Stimulated activated effector memory CD8-positive, alpha-beta T cell treated with anti-CD3 and anti-CD28 coated beads, Interleukin-12 subunit alpha, Interleukin-12 subunit beta, amount 100 ng/mL, for 72 hours (primary cell): ENCODE measurements around the gene CIB4.

ENCODE experiments used
- ATAC-seq: fragments of 150-1000 bp; cut with Tn5 transposase; 2 replicates; pipeline ENCODE4 v1.10.0; 2021
- DNase-seq, 2 donors: peaks; one replicate each; pipeline ENCODE4 v3.0.0; 2021 to 2022; ENCODE audit warnings: low spot score in 2 of 2
- H3K27ac Mint-ChIP-seq: one replicate; pipeline ENCODE4 v1.8.0; 2022; ENCODE audit warnings: mild to moderate bottlenecking, mixed read lengths
- H3K36me3 Mint-ChIP-seq: one replicate; pipeline ENCODE4 v1.8.0; 2022; ENCODE audit warnings: mild to moderate bottlenecking, mixed read lengths
- H3K4me1 Mint-ChIP-seq: one replicate; pipeline ENCODE4 v1.8.0; 2022; ENCODE audit warnings: mixed read lengths
- H3K4me3 Mint-ChIP-seq: one replicate; pipeline ENCODE4 v1.8.0; 2022; ENCODE audit warnings: mild to moderate bottlenecking, mixed read lengths
- H3K9me3 Mint-ChIP-seq: one replicate; pipeline ENCODE4 v1.8.0; 2022; ENCODE audit warnings: mixed read lengths

The CIB4 gene

GRCh38 chr2:26614216-26615138, 26.7 kb downstream of the CIB4 start:
- no peak for ATAC-seq
- no peak for DNase-seq
- Mint-ChIP-seq H3K9me3 (no peaks in the 10 kb centered on the region), H3K4me3 (no peak overlapping the region), H3K27ac (peak overlapping the region; percentile 43), H3K4me1 (peaks cover 11% of the 10 kb centered on the region), H3K36me3 (peaks cover 5% of the 10 kb centered on the region)

- Mint-ChIP-seq H3K4me3 (no peak overlapping the region), H3K36me3 (peaks cover 5% of the 10 kb centered on the region), H3K9me3 (no peaks in the 10 kb centered on the region), H3K4me1 (peaks cover 12% of the 10 kb centered on the region), H3K27ac (no peak overlapping the region)
- ATAC-seq (no peak), DNase-seq (no peak)
Measured at GRCh38 chr2:26613241-26614215, 27.6 kb downstream of the CIB4 start.

GRCh38 chr2:26612522-26613240, 28.5 kb downstream of the CIB4 start:
- H3K9me3 Mint-ChIP-seq, result no peaks in the 10 kb centered on the region
- no peak overlapping the region for H3K4me3 Mint-ChIP-seq
- H3K4me1 Mint-ChIP-seq, result peaks cover 13% of the 10 kb centered on the region
- no peak overlapping the region for H3K27ac Mint-ChIP-seq
- H3K36me3 Mint-ChIP-seq, result peaks cover 5% of the 10 kb centered on the region
- DNase-seq, result no peak
- ATAC-seq, result no peak

DNA sequence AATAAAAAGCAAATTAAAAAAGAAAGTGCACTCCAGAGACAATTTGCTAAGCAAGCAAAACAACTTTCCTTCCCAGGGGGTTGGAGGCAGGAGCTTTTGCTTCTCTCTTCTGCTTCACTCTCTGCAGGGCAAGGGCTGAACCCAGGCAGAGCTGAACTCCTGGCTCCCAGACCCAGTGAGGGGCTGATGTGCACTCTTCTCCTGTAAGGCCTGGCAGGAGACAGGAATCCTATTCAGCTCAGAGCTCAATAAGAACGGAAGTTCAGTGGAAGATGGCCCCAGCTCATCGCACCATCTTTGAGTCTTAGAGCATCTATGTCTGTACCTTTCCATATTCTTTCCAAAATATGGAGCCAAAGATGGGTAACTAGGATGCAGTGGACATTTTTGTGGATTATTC, 29.1 kb downstream of the CIB4 start:
- Mint-ChIP-seq H3K4me3 (no peak overlapping the region), H3K9me3 (no peaks in the 10 kb centered on the region), H3K36me3 (peaks cover 5% of the 10 kb centered on the region), H3K4me1 (peaks cover 13% of the 10 kb centered on the region), H3K27ac (no peak overlapping the region)
- ATAC-seq (no peak), DNase-seq (no peak)

GRCh38 chr2:26610504-26611335, 30.4 kb downstream of the CIB4 start:
- Mint-ChIP-seq H3K4me1 (peaks cover 13% of the 10 kb centered on the region), H3K27ac (no peak overlapping the region), H3K36me3 (peaks cover 5% of the 10 kb centered on the region), H3K4me3 (no peak overlapping the region), H3K9me3 (no peaks in the 10 kb centered on the region)
- no peak for ATAC-seq
- no peak for DNase-seq

- H3K4me1 Mint-ChIP-seq, result peaks cover 13% of the 10 kb centered on the region
- H3K9me3 Mint-ChIP-seq, result no peaks in the 10 kb centered on the region
- no peak overlapping the region for H3K27ac Mint-ChIP-seq
- ATAC-seq, result peak; percentile 20
- H3K4me3 Mint-ChIP-seq, result no peak overlapping the region
- H3K36me3 Mint-ChIP-seq, result peaks cover 5% of the 10 kb centered on the region
- no peak for DNase-seq
Measured at GRCh38 chr2:26609839-26610277, 31.3 kb downstream of the CIB4 start.

- Mint-ChIP-seq H3K27ac (no peak overlapping the region), H3K4me1 (peaks cover 13% of the 10 kb centered on the region), H3K36me3 (peaks cover 5% of the 10 kb centered on the region), H3K4me3 (no peak overlapping the region), H3K9me3 (no peaks in the 10 kb centered on the region)
- DNase-seq (no peak), ATAC-seq (no peak)
Measured at GRCh38 chr2:26609205-26609631, 31.9 kb downstream of the CIB4 start.

- ATAC-seq (peak; percentile 33), DNase-seq (no peak)
- peaks cover 13% of the 10 kb centered on the region for H3K4me1 Mint-ChIP-seq
- no peak overlapping the region for H3K27ac Mint-ChIP-seq
- H3K36me3 Mint-ChIP-seq, result peaks cover 5% of the 10 kb centered on the region
- H3K9me3 Mint-ChIP-seq, result no peaks in the 10 kb centered on the region
- H3K4me3 Mint-ChIP-seq, result no peak overlapping the region
Measured at GRCh38 chr2:26608557-26608956, 32.6 kb downstream of the CIB4 start.

DNA sequence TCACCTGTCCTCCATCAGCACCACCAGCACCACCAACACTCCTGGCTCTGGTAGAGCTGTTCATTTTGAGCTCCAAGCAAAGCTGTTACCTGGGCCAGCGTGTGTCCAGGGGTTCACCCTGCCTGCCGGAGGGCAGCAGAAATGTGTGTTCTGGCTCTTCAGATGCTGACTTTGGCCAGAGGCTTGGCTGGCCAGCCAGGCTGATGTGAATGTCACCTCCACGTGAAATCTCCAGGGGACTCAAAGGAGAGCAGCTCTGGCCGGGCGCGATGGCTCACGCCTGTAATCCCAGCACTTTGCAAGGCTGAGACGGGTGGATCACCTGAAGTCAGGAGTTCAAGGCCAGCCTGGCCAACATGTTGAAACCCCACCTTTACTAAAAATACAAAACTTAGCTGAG, 33.5 kb downstream of the CIB4 start:
- no peak for DNase-seq
- ATAC-seq, result no peak
- Mint-ChIP-seq H3K4me1 (peaks cover 13% of the 10 kb centered on the region), H3K4me3 (no peak overlapping the region), H3K9me3 (no peaks in the 10 kb centered on the region), H3K27ac (no peak overlapping the region), H3K36me3 (peaks cover 5% of the 10 kb centered on the region)

DNA sequence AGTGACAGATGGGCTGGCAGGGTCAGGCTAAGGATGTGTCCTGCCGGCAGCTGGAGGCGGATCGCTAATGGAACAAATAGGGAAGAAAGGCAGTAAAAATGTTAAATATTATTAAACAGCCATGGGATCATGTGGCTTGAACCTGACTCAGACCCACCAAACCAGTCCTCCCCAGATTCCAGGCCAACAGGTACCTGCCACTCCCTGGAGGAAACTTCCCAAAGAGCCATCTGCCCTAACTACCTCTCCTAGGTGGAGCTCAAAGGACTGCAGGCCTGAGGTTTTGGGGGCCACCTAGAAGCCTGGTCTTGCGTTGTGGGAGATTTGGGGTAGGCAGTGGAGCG, 34.3 kb downstream of the CIB4 start:
- Mint-ChIP-seq H3K36me3 (peaks cover 5% of the 10 kb centered on the region), H3K27ac (no peak overlapping the region), H3K4me3 (no peak overlapping the region), H3K9me3 (no peaks in the 10 kb centered on the region), H3K4me1 (peaks cover 13% of the 10 kb centered on the region)
- ATAC-seq (no peak), DNase-seq (no peak)

DNA sequence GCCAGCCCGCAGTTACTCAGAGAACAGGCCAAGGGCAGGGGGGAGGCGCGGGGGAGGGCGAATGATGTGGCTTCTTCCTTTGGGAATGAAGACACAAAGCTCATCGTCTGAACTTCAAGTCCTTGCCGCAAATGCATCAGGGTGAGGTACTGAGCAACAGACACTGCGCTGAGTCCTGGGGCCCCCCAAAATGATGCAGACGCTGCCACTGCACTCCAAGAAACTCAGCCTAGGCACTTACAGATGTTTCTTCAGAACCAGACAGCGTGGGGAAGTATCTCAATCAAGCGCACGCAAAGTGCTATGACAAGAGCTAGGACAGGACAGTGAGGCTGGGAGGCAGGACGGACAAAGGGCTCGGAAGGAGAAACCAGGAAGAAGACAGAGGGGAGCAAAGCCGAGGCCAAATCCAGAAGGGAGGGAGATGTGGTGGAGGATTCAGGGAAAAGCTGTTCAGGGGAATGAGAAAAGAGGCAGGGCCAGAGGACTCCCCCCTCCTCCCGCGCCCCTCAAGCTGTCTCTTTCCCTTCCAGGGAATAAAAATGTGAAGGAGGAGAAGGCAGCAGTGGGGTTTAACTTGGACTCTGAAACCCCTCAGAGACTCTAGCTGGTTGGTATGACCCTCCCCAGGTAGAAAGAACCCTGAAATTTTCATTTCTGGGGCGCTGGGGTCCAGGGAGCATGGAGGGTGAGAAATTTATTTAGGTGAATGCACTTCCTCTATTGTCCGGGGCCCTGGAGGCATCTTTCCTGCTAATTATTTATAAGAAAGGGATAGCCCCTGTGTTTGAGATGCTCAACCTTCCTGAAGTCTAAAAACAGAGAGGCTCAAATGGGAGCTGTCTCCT, 34.9 kb downstream of the CIB4 start:
- Mint-ChIP-seq H3K9me3 (no peaks in the 10 kb centered on the region), H3K27ac (no peak overlapping the region), H3K4me3 (no peak overlapping the region), H3K36me3 (peaks cover 5% of the 10 kb centered on the region), H3K4me1 (peaks cover 13% of the 10 kb centered on the region)
- ATAC-seq (no peak), DNase-seq (no peak)

DNA sequence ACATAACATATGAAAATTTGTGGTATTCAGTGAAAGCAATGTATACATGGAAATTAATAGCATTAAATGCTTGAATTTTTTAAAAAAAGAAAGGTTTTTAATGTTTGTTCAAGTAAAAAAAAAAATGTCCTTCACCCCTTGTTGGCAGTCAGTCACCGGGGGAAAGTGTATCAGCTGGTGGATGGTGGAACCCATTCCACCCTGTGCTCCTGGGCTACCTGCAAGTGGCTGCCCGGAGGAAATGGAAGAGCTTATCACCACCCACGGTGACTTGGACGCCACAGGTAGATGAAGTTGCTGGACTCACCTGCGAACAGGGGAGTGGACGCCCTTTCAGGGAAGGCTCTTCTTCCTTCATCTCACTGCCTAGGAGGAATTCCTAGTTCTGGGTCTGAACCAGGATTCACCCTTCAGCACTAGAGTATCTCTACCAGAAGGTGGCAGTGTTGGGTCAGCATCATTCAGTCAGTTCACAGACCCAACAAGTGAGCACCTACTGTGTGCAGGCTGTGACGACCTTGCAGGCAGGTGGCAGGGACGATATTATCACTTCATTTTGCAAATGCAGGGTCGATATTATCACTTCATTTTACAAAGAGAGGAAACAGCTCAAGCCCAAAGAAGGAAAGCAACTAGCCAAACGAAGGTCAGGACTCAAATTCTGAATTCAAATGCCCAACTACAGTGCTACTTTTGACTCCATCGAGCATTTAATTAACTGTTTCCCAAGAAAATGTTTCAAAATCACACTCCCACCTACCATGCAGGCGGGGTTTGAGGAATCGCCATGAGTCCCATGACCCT, 35.8 kb downstream of the CIB4 start:
- Mint-ChIP-seq H3K9me3 (no peaks in the 10 kb centered on the region), H3K27ac (no peak overlapping the region), H3K36me3 (peaks cover 2% of the 10 kb centered on the region), H3K4me3 (no peak overlapping the region), H3K4me1 (peaks cover 11% of the 10 kb centered on the region)
- ATAC-seq (peak; percentile 60), DNase-seq (peak in 1 of 2 donors; percentile 59)

DNA sequence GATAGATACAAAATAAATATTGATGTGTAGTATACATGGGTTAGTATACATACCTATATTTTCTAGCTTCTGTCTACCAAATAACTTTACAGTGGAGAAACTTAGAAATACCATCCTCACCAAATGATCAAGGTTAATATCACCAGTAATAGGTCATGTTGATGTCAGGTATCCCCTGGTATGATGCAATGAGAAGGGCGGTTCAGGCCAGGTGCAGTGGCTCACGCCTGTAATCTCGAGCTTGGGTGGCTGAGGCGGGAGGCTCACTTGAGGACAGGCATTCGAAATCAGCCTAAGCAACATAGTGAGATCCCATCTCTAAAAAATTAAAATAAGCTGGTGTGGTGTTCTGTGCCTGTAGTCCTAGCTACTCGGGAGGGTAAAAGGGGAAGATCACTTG, 38.6 kb downstream of the CIB4 start:
- no peak for ATAC-seq
- no peak overlapping the region for H3K27ac Mint-ChIP-seq
- DNase-seq, result no peak
- no peaks in the 10 kb centered on the region for H3K4me1 Mint-ChIP-seq
- H3K9me3 Mint-ChIP-seq, result no peaks in the 10 kb centered on the region
- H3K4me3 Mint-ChIP-seq, result no peak overlapping the region
- no peaks in the 10 kb centered on the region for H3K36me3 Mint-ChIP-seq
